Measurements from ENCODE around the gene KRTAP2-1.
"Not testable (repeated sequence)": the region's sequence is repeated elsewhere in the genome, so short reads cannot be mapped to it uniquely, and the experiment has no call there.

The KRTAP2-1 gene

DNA sequence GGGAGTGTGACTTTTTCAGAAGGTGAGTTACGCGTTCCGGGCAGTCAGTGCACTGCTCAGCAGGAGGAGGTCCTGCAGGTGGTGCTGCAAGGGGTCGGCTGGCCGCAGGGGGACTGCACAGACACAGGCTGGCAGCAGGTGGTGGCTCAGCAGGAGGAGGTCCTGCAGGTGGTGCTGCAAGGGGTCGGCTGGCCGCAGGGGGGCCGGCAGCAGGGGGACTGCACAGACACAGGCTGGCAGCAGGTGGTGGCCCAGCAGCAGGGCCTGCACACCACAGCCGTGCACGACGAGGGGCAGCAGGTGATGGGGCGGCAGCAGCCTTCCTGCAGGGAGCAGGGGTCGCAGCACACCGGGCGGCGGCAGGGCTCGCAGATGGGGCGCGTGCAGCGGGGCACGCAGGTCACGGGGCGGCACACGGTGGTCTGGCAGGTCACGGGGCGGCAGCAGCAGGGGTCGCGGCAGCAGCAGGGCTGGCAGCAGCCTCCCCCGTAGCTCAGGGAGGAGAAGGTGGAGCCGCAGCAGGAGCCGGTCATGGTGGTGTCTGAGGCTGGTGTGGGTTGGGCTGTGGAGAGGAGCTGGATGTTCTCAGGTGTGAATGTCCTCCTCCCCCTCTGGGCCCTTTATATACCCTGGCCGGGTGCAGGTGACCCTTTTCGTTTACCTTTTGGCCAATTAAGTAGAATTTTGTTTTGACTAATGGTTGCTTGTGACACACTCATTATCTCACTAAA is at the start of gene KRTAP2-1:
Gene KRTAP2-1 (minus strand): TSS at position 582 of the 731 bp plus-strand sequence. CDS start 49 bp downstream, at position 533.
- DNase-seq: not testable (repeated sequence)

DNA sequence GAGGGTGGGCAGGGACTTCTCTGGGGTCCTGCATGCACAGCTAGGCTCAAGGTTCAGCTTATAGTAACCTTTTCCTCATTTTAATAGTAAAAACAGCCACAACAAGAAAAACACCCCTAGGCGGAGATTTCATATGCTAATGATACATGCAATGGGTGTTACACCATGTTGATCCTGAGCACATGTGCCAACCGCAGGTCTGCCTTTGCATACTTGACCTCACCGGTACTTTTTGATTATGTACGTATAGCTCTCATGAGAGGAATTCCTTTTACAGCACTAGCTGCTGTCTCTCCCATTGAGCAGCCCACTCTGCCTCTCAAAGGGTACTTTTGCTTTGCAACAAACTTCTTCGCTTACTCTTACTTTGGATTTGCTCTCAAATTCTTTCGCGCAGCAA is 48.9 kb upstream of the KRTAP2-1 start:
- TF ChIP-seq POLR2A (IDR thresholded peaks at IDR 0.05; ENCODE audit: low read length) (no peak), GATA1 (IDR thresholded peaks at IDR 0.05; ENCODE audit: low read depth, low read length) (no peak)
- DNase-seq: no peak

- DNase-seq: not testable (repeated sequence)
Observed at GRCh38 chr17:41088760-41089352, 41.7 kb upstream of the KRTAP2-1 start.

GRCh38 chr17:41084100-41084856 is 37.2 kb upstream of the KRTAP2-1 start, which contains the start of gene KRTAP4-7:
Gene KRTAP4-7, plus strand, starts transcription at chr17:41084150. Its CDS starts 57 bp downstream, at chr17:41084207.
- DNase-seq: not testable (repeated sequence)

DNA sequence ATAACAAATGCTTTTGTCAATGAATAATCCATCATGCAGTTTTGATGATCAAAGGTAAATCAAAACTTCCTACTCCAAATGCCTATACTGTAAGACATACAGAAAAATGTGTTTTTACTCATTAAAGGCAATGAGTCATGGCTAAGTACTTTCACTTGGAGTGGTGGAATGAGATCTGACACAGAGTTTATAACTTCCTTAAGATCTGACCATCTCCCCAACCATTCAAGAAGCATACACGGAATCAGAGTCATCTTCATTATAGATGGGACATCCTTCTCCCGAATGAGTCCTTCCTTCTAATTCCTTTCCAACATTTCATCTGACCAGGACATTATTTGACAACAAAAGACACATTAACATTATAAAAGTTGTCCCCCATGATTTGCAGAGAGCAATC is 36.3 kb upstream of the KRTAP2-1 start:
- DNase-seq: not testable (repeated sequence)

- DNase-seq: no peak
- no peak for TF ChIP-seq POLR2A (IDR thresholded peaks at IDR 0.05; ENCODE audit: low read length)
- TF ChIP-seq GATA1 (IDR thresholded peaks at IDR 0.05; ENCODE audit: low read depth, low read length): no peak
Observed at GRCh38 chr17:41082626-41083025, 35.5 kb upstream of the KRTAP2-1 start.

- DNase-seq: no peak
- TF ChIP-seq POLR2A (IDR thresholded peaks at IDR 0.05; ENCODE audit: low read length) (no peak), GATA1 (IDR thresholded peaks at IDR 0.05; ENCODE audit: low read depth, low read length) (no peak)
Observed at GRCh38 chr17:41076788-41077187, 29.7 kb upstream of the KRTAP2-1 start.

DNA sequence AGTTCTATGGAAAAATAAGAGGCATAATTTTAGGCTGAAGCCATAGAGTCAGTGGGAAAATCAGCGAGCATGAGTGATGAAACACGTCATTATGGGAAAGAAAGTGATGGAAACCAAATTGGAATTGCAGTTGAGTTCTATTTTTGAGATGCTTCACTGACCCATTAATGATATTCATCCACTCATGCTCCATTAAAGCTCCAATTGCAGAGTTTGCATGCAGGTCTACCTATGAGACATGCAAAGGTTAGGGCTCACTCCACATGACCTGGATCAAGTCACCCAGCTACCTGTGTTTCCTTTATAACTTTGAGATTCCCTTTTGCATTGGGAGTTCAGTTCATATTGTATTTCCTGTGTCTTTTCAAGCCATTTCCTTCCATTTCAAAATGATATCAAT is 26.6 kb upstream of the KRTAP2-1 start:
- TF ChIP-seq GATA1 (IDR thresholded peaks at IDR 0.05; ENCODE audit: low read depth, low read length): no peak
- no peak for TF ChIP-seq POLR2A (IDR thresholded peaks at IDR 0.05; ENCODE audit: low read length)
- DNase-seq: no peak

- DNase-seq: no peak
Observed at GRCh38 chr17:41071606-41072360, 24.7 kb upstream of the KRTAP2-1 start.

GRCh38 chr17:41069031-41069430 is 21.9 kb upstream of the KRTAP2-1 start:
- no peak for TF ChIP-seq POLR2A (IDR thresholded peaks at IDR 0.05; ENCODE audit: low read length)
- TF ChIP-seq GATA1 (IDR thresholded peaks at IDR 0.05; ENCODE audit: low read depth, low read length): no peak

More at GRCh38 chr17:41071606-41072360, 24.7 kb upstream of the KRTAP2-1 start:
- no peak for TF ChIP-seq POLR2A (IDR thresholded peaks at IDR 0.05; ENCODE audit: low read length)
- no peak for TF ChIP-seq GATA1 (IDR thresholded peaks at IDR 0.05; ENCODE audit: low read depth, low read length)

GRCh38 chr17:41067281-41067680 is 20.2 kb upstream of the KRTAP2-1 start:
- DNase-seq: no peak
- TF ChIP-seq GATA1 (IDR thresholded peaks at IDR 0.05; ENCODE audit: low read depth, low read length): no peak
- no peak for TF ChIP-seq POLR2A (IDR thresholded peaks at IDR 0.05; ENCODE audit: low read length)

More at GRCh38 chr17:41069031-41069430, 21.9 kb upstream of the KRTAP2-1 start:
- DNase-seq: no peak

DNA sequence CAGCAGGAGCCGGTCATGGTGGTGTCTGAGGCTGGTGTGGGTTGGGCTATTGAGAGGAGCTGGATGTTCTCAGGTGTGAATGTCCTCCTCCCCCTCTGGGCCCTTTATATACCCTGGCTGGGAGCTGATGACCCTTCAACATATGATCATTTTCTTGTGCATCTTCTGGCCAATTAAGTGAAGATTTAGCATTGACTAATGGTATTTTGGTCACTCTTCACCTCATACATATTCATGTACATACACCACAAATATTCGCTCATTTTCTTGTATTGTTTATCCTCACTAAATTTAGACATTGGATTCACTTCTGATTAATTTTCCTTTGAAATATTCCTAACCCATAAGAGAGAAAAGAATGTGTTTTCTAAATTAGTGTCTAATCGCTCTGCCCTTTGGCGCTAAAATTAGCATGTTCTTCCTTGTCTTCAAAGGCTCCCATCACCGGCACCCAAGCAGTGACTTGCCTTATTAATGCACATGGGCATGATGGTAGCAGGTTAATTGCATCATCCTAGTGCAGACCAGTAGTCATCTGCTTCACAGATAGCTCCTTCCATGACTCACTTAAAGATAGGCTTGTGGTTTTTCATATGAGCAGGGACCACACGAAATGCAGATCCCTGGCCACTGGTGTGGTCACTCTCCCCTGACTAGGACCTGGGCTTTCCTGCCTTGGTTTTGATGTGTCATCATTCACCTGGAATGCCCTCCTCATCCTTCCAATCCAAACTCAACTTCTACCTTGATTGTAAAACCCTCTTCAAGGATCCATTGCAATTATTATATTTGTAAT is 18.9 kb upstream of the KRTAP2-1 start, which contains the start of gene KRTAP2-4:
Gene KRTAP2-4 (minus strand): TSS at position 51 of the 796 bp plus-strand sequence. CDS start 34 bp downstream, at position 17.
- DNase-seq: peak in 1 of 2 experiments; percentile 25
- TF ChIP-seq POLR2A (IDR thresholded peaks at IDR 0.05; ENCODE audit: low read length) (no peak), GATA1 (IDR thresholded peaks at IDR 0.05; ENCODE audit: low read depth, low read length) (no peak)

- DNase-seq: not testable (repeated sequence)
Observed at GRCh38 chr17:41065016-41065689, 18.0 kb upstream of the KRTAP2-1 start.
